GM21367 (cell line): Measurements from ENCODE around the gene VRK3.
"Not testable (repeated sequence)": the region's sequence is repeated elsewhere in the genome, so short reads cannot be mapped to it uniquely, and the experiment has no call there.

Experiments used
- ATAC-seq: cut with Tn5 transposase; IDR thresholded peaks from one replicate; pipeline ENCODE4 v1.9.1; 2021; ENCODE audit not compliant: unreplicated experiment

Gene VRK3

DNA sequence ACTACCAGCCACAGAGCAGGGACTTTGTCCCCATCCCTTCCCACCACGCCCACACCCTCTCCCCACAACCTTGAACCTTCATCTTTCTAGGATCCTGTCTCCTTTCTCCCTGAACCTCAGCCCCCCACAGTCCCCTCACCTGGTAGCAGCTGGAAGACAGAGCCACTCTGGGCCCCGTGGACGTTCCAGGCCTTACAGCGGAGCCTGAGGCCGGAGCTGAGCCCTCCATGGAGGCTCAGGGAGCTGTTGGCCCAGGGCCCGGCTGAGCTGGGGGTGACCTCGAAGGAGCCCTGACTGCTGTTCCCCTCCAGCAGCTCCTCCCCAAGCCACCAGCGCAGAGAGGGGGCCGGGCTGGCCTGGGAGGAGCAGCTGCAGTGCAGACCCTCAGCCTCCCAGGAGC is 67.0 kb downstream of the VRK3 start:
- not testable (repeated sequence) for ATAC-seq

DNA sequence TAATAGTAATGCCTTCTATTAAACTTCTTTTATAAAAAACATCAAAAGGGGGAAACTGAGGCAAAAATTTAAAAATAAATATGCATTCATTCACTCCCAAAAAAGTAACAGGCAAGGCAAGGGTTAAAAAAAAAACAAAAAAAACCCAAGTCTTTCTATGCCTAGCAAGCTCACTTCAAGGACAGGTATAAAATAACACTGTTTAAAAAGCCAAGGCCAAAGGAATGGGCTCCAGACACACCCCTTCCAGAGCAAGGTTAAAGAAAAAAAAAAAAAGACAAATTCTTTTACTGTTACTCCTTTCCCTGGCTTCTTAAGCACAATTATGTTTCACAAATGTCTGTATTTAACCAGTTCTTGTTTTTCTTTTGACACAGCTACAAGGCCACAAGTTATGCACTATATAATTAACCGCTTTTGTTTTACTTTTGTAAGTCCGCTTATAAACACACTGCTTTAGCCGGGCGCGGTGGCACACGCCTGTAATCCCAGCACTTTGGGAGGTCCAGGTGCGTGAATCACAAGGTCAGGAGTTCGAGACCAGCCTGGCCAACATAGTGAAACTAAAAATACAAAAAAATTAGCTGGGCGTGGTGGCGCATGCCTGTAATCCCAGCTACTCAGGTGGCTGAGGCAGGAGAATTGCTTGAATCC is 67.8 kb downstream of the VRK3 start:
- no peak for ATAC-seq

DNA sequence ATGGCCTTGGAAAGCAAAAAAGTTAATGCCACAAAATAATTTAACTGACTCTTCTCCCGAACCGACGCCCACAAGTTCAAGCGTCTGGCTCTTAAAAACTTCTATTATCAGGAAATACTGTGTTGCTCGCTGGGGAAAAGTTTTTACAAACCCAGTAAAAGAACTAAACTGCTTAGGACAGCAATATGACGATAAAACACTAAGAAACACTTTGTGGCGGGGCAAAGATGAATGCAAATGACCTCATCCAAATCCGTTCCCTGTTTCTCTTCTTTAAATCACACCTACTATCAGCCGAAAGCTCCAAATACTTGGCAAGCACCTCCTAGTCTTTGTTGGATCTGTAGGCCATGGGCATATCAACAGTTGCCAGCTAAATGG is 69.1 kb downstream of the VRK3 start:
- no peak for ATAC-seq

DNA sequence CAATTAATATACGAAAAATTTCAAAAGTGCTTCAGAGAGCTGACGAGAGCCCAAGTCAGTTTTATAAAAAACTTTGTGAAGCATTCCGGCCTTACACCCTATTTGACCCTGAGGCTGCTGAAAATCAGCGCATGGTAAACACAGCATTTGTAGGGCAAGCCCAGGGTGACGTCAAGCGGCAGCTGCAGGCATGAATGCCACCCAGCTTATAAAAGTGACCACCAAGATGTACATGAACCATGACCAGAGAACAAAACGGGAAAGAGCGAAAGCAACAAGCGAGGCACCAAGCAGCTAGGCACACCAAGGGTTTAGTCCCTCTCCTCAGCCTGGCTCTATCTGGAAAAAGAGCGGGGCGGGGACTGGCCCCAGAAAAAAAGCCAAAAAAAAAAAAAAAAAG is 70.2 kb downstream of the VRK3 start:
- ATAC-seq, result no peak

DNA sequence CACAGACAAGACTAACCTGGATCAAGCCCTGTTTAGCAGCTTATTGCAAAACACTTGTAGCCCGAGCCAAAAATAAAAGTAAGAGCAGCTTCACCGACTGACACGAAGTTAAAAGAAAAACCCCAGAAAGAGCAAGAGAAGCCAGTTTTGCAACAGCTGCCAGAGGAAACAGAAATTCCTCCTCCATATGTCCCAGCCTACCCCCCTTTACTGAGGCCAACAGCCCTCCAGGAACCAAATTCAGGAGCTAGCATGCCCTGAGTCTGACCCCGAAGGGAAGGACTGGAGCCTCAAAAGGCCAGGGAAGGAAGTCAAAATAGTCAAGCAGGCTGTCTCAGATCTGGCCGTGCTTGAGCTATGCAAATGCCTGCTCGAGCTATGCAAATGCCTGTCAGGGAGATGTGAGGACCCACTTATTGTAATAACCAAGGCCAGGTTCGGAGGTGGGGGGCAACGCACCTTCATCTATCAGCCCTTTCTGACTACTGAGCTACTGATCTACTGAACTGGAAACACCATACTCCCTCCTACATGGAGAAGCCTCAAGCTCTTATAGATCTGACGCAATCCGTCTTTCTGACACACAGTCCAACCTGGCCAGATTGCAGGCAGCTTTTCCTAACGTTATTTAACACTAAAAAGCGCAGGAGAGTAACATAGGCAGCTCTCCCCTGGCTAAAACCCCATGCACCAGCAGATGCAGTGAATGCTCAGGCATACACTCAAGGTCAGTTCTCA is 70.9 kb downstream of the VRK3 start:
- ATAC-seq, result no peak

DNA sequence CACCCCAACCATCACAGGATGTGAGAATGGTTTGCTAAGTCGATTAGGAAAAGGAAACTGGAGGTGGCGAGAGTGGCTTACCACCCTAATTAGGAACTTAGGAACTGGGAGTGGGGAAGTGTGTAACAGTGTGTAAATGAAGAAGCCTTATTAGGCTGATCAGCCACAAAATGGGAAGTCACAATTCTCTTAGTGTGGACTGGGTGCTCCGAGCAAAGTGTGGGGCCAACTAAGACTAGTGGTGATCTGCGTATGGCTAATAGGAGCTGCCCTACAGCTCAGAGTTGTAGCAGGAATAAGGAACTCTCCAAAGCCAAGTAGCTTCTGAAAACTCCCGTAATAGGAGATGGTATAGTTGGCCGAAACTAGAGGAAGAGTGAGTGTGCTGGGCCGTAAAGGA is 71.8 kb downstream of the VRK3 start:
- ATAC-seq, result no peak

DNA sequence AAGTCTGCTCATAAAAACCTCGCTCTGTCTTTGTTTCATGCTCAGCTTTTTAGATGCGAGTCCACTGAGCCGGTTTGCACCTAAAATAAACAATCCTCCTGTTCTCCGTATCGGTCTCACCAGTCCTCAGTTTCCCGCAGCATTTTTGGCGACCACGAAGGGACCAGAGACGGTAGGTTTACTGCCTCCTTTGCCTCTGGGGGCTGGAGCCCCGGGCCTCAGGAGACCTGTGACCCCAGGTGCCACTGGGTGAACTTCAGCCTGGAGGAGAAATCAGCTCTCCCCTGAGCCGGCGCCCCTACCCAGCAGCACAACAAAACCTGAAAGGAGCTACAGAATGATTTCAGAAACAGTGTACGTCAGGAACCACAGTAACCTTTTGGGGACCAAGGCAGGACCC is 72.3 kb downstream of the VRK3 start:
- no peak for ATAC-seq

DNA sequence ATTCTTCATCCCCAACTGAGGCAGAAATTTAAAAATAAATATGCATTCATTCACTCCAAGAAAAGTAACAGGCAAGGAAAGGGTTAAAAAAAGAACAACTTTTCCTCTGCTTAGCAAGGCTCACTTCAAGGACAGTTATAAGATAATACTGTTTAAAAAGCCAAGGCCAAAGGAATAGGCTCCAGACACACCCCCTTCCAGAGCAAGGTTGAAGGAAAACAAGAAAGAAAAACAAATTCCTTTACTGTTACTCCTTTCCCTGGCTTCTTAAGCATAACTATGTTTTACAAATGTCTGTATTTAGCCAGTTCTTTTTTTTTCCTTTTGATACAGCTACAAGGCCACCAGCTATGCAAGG is 72.7 kb downstream of the VRK3 start:
- no peak for ATAC-seq

DNA sequence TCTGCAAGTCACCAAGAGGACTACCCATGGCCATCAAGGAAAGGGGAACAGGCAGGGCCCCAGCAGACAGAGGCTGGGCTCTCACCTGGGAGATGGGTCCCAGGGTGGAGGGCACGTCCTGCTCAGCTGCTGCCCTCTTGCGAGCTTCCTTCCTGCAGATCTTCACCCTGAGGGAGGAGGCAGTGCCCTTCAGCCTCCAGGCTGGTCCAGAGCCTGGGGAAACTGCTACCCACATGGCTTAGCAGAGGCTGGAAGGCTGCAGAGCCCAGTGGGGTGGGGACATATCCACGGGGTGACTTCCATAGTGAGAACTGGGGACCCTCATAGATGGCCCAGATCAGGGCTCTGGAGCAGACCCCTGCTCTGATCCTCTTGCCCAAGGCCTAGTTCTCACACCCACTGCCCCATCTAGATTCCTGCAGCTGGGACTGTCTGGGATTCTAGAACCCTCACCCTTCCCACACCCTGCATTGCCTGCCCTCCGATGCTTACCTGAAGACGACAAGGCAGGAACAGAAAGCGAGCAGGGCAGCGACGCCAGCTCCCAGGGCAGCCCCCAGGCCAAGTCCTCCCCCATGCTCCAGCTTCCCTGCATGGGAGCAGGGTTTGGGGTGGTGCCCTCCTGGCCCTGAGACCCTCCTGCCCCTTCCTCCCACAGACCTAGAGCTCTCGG is 73.2 kb downstream of the VRK3 start:
- ATAC-seq, result no peak

DNA sequence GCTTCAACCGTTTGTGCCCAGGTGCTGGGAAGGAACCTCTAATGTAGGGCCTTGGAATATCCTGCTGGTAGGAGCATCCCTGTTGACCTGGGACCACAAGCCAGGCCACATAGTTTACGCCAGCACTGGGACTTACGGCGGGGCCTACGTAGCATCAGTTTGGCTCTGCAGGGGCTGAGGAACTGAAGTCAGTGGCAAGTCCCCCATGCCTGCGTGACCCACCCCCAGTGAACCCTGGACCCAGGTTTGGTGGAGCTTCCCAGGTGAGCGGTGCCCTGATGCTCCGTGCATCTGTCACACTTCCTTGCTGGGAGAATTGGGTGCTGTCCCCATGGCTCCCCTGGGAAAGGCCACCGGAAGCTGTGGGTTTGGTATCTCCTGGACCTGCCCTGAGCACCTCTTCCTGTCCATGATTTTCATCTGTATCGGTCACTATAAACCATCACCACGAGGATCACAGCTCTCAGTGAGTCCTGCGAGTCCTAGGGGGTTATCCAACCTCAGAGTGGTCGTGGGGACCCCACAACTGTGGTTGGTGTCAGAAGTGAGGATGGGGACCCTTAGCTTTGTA is 74.1 kb downstream of the VRK3 start:
- no peak for ATAC-seq

DNA sequence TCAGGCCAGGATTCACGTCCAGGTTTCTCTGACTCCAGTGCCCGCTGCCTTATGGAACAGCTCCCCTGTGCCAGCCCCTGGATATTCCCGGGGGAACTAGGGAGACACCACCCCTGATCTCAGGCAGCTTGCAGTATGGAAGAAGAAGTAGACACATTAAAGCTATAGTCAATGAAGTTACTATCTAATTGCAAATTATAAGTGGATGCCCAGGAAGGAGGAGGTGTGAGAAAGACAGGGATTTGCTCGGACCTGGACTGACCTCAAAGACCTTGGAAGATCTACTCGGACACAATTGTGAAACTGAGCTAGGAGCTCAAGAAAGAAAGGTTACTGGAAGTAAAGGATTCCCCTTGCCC is 74.6 kb downstream of the VRK3 start:
- ATAC-seq, result no peak

DNA sequence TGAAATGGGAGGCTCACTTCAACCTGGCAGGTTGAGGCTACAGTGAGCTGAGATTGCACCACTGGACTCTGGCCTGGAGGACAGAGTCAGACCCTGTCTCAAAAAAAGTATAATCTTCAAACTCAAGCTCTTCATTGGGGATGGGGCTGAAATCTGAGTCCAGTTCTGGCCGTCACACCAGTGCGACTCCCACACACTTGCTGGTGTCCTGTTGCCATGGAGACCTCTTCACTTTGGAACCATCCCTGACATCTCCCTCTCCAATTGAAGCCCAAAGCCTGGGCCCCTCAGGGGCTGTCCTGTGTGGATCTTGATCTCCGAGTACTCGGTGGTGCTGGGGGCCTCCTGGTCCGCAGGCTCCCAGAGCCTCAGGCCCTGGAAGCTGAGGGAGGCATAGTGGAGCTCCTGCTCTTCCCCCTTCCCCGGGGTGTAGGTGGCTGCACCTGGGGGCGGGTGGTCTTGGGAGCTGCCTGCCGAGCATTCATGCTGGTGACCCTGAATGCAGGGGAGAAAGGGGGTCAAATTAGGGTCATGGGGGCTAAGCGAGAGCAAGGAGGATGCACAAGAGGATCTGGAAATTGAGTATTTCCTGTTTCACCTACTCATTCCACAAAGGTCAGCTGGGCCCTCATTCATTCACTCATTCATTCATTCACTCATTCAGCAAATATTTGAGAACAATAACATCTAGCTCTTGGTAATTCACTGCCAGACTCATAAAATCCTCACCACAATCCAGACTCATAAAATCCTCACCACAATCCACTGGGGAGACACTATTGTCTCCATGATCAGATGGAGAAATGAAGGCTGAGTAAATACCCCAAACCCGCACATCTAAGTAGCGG is 75.2 kb downstream of the VRK3 start:
- ATAC-seq, result no peak

DNA sequence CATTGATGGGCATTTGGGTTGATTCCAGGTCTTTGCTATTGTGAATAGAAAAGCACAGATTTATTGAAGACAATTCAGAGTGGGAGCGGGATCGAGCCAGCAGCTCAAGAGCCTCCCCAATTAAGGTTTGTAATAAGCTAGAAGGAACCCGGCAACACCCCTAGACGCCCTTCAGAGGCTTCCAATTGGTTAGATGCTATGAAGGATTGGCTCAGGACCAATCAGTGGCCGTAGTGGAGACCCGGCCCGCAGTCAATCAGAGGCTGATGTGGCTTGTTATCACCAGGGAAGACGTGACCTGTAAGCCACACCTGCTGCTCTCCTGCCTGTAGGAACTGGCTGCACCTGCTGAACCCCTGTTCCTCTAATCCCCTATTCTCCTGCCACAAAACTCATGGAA is 78.8 kb downstream of the VRK3 start:
- ATAC-seq, result no peak

DNA sequence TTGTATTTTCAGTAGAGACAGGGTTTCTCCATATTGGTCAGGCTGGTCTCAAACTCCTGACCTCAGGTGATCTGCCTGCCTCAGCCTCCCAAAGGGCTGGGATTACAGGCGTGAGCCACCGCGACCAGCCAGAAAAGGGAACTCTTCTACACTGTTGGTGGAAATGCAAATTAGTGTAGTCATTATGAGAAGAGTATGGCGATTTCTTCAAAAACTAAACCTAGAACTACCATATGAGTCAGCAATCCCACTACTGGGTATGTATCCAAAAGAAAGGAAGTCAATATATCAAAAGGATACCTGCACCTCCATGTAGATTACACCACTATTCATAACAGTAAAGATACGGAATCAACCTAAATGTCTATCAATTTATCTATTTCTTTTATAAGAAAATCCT is 80.6 kb downstream of the VRK3 start:
- ATAC-seq, result not testable (repeated sequence)

DNA sequence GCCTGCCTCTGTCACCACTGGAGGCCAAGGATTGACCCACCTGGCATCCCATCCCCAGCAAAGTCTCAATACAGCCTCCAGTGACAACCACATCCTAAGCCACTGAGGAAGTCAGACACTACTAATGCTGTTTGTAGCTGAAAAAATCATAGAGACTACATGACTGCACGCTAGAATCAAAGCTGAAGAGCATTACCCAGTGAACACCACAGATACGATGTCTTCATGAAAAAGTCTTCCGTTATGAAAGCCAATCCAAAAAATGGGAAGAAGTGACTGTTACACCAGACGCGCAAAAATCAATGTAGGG is 84.7 kb downstream of the VRK3 start:
- ATAC-seq, result no peak

DNA sequence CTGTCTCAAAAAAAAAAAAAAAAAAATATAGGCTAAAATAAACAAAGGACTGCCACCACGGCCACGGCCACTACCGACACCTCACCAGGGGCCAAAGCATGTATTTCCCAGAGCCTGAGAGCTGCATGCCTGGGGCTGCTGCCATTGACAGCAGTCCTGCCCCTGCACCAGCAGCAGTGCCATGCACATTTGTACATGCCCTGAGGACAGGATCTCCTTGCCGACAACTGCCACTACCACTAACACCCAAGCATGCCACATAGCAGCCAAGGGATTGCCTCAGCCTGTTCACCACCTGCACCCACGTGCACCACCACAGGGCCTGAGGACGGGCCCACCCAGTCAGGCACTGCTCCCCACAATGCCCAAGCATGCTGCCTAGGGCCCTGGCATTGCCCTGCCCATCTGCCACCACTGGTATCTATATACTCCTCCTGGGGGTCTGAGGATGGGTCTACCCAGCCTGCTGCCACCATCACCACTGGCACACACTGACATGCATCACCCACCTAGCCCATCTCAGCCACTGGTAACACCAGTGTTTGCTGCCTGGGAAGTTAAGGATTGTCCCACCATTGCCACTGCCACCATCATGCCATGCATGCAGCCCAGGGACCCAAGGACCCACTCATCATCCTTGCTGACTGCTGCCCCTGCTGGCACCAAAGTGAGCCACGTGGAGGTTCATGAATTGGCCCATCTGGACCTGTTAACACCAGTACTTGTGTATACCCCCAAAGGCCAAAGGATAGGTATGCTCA is 85.3 kb downstream of the VRK3 start:
- no peak for ATAC-seq

DNA sequence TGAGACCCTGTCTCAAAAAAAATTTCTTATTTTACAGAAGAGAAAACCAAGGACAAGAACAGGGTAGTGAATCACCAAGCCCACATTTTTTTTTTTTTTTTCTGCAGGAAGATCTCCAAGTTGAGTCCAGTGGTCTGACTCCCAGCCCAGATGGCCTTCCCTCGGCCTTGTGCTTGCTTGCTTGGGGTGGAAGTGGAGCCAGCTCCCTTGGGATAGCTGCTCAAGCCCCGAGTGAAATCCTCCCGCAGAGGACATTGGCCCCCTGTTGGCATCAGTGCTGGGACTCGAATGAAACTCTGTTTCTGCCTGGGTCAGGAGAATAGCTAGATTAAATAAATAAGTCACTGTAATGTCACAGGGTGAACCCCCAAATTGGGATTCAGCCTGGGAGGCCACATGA is 86.5 kb downstream of the VRK3 start:
- ATAC-seq, result no peak

DNA sequence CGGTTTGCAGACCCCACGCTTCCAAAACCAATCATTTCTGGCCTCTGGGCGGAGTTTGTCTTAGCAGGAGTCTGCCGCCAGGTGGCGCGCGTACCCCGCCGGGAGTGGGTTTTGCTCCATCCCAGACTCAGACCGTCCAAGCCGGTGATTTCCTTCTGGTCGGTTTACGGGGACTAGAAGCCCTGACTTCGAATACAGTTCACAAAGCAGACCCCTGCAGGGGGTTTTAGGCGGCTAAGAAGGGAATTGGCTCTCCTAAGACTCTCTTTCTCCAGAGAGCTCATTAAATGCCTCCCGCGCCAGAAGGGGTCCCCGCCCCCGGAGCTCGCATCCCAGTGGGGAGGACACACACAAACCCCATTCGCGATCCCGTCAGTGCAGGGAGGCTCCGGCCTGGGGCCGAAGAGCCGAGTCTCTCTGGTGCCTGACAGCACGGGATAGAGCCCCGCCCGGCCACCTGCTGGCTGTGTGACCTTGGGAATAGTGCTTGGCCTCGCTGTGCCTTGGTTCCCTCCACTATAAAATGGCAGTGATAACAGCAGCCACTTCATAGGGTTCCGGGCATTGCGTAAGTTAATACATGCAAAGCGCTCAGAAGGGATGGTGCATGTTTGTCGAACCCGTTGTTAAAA is 87.3 kb downstream of the VRK3 start:
- ATAC-seq, result no peak

DNA sequence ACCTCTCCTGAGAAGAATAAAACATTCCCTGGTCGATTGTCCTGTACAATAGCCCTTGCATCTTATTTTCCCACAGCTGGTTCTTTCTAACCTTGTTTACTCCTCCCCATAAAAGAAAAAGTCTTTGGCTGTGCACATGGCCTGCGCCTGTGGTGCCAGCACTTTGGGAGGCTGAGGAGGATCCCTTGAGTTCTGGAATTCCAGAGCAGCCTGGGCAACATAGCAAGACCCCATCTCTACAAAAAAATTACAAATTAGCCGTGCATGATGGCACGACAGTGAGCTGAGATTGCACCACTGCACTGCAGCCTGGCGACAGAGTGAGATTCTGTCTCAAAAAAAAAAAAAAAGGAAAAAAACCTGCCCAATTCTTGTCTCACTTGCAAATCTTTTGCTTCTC is 88.6 kb downstream of the VRK3 start:
- ATAC-seq, result no peak

DNA sequence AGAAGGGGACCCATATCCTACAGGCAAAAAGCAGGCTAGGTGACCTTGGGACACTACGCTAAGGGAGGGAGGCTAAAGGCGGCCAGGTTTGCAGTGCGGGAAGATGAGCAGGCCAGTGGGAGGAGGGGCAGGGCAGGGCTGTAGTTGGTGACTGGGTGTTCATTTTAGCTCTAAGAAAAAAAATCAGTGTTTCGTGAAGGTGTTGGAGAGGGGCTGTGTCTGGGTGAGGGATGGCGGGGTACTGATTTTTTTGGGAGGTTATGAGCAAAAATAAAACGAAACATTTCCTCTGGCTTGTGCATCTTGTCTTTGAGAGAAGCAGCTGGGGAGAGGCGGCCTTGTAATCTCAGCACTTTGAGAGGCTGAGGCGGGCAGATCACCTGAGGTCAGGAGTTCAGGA is 91.5 kb downstream of the VRK3 start:
- ATAC-seq, result no peak
